Measurements from ENCODE around the gene KCNMB3. TPM values are rescaled to one million over a fixed set of nuclear protein-coding genes. Genes with fewer than 3 reads are reported as not detected.
A peak's percentile ranks its signal among the peaks of the same experiment; 100 is the strongest.
"Not testable (repeated sequence)": the region's sequence is repeated elsewhere in the genome, so short reads cannot be mapped to it uniquely, and the experiment has no call there.

KCNMB3 gene, protein sequence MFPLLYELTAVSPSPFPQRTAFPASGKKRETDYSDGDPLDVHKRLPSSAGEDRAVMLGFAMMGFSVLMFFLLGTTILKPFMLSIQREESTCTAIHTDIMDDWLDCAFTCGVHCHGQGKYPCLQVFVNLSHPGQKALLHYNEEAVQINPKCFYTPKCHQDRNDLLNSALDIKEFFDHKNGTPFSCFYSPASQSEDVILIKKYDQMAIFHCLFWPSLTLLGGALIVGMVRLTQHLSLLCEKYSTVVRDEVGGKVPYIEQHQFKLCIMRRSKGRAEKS
- under 0.01 and 2.1 TPM in 2 replicates for total RNA-seq

DNA sequence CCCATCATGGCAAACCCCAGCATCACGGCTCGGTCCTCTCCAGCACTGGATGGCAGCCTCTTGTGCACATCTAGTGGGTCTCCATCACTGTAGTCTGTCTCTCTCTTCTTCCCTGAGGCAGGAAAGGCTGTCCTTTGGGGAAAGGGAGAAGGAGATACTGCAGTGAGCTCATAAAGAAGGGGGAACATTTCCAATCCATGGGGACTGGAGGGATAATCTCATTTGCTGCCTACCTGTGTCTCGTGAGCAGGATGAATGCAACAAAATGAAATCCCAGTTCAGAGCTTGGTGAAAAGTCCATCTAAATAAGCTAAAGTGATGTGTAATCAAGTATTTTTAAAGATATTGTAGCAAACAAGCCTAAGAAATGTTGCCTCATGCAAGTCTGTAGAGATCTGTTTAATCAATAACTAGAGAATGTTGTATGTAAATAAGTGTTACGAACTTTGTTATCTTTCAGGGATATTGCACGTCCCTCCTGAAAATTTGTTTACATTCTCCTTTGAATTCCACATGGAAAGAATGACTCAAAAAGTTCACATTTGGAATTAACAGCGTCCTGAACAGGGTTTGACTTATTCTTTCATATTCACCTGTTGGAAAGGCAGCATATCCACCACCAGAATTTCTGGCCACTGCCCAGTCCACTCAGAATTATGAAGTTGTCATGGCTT lies at the start of gene KCNMB3:
Gene KCNMB3, minus strand, starts transcription at position 312 of the 674 bp plus-strand sequence. Its CDS starts 124 bp downstream, at position 188.
- DNase-seq (ENCODE audit: low read depth) = peak; percentile 14

DNA sequence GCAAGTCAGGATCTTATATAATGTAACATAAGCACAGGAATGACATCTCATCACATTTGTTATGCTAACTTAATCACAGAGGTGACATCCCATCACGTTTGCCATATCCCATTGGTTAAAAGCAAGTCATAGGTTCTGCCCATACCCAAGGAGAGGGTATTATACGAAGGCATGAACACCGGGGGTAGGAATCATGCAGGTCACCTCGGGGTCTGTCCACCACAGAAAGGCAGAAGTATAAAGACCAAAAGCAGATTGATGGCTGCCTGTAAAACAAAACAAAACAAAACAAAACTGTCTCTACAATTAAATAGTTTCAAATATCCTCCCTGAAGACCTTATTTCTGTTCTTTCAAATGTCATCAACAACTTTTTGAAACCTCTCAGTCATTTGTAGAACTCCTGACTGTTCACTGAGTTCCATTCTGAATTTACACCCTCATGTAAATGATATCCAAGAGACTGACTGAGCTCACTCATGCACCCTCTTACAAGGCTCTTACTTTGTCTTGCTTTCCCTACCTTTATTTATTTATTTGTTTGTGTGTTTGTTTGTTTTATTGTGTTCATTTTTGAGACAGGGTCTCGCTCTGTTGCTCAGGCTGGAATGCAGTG lies 49.2 kb upstream of the KCNMB3 start:
- no peak for DNase-seq (ENCODE audit: low read depth)

DNA sequence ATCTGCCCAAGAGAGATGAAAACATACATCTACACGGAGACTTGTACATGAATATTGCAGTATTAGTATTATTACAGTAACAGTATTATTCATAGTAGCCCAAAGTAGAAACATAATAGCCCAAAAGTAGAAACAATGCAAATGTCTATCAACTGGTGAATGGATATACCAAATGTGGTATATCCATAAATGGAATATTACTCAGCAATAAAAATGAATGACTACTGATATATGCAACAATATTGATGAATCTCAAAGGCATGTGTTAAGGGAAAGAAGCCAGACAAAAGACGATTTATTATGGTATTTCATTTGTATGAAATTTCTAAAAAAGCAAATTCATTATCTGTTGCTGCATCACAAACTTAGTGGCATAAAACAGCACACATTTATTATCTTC lies 48.4 kb upstream of the KCNMB3 start:
- no peak for DNase-seq (ENCODE audit: low read depth)

DNA sequence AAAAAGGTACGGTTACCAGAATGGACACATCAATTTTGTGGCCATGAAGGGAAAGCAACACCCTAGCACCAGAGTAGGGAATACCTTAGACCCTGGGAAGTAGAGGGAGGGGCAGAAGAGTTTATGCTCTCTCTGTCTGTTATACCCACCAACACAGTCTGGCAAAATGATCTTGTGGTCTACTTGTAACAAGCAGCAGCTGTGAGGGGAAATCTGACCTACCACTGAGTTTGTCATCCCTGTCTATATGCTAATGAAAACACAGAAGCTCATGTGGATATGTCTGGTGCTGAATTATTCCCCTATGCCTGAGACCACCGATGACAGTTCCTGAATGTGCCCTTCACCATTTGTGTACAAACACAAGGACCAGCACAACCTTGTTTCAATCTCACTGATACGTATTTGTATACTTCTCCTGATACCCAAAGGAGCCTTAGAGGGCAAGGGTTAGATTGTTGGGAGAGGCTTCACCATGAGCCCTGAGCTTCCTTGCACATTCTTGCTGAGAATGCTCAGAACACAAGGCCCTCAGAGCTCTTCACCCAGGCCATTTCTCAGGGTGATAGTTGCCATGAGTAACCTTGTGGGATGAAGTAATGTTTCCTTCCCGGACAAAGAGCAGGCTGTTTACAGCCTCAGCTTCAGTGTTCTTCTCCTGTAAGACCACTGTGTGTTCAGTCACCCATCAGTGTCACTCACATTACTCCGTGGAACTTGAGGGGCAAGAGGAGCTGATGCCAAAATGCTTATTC lies 47.2 kb upstream of the KCNMB3 start:
- DNase-seq (ENCODE audit: low read depth) = no peak

DNA sequence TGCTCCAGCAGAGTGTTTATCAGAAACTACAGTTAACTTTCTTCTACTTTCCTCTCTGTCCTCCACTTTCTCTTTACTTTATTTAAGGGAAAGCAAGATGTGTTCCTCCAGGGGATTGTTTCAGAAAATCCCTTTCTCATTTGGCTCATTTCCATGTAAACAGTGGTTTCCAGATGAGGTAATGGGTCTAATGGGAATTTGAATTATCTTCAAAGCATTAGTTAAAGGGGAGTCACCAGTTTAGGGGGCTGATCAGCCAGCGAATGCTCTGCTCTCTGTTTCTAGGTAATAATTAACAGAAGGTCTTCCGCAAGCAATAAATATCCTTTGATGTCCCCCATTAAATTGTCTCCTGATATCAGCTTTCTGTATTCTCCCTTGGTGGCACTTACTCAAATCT lies 41.5 kb upstream of the KCNMB3 start:
- peak; percentile 52 for DNase-seq (ENCODE audit: low read depth)

DNA sequence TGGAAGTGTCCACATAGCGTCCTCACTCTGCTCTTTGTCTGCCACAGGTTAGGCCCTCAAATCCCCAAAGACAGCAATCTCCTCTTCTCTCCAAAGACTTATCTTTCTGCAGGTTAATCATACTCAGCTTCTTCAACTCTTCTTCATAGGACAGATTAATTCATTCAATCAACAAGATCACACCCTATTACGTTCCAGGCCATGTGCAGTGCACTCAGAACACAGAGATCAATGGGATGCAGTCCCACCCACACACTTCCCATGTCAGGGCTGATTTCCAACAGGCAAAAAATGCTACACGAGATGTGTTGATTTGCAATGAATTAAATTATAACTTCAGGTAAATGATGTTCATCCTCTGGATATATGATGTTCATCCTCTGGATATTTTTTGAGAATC lies 38.4 kb upstream of the KCNMB3 start:
- no peak for DNase-seq (ENCODE audit: low read depth)

DNA sequence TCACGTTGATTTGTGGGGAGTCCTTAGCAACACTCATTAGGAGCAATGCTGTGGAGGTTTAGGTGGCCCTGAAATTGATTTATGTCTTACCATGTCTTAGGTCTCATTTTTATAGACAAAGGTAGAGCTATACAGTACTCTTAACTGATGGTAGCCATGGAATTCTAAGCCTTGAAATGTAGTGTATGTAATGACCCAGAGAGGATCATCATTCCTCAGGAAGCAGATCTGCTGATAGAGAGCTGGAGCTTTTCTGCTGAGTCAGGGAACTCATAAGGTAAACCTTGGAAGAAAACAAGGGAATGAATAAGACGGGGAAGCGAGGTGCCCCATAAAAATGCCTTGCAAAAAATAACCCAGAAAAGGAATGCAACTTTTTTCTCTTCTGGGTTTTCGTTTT lies 37.9 kb upstream of the KCNMB3 start:
- no peak for DNase-seq (ENCODE audit: low read depth)

DNA sequence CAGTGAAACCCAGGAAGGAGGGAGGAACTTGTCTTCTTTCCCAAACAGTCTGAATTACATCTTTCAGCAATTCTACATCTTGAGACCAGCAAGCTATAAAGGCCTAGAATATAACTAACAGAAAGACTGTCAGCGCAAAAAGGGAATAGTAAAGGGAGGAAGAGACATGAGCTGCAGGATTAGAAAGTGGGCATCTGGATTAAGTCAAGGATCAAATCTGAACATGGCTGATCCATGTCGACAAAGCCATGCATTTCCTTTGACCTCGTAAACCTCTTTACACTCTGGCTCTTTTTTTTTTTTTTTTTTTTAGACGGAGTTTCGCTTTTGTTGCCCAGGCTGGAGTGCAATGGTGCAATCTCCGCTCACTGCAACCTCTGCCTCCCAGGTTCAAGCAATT lies 35.4 kb upstream of the KCNMB3 start:
- no peak for DNase-seq (ENCODE audit: low read depth)

DNA sequence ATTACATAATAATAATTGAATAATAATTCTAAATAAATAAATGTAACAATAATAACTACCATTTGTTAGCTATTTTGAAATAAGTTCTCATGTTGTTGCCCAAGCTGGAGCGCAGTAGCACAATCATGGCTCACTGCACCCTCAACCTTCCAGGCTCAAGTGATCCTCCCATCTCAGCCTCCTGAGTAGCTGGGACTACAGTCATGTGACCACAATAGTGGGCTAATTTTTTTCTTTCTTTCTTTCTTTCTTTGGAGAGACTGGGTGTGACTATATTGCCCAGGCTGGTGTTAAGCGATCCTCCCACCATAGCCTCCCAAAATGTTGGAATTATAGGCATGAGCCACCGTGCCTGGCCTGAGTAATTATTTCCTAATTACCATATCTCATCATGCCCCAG lies 30.9 kb upstream of the KCNMB3 start:
- no peak for DNase-seq (ENCODE audit: low read depth)

DNA sequence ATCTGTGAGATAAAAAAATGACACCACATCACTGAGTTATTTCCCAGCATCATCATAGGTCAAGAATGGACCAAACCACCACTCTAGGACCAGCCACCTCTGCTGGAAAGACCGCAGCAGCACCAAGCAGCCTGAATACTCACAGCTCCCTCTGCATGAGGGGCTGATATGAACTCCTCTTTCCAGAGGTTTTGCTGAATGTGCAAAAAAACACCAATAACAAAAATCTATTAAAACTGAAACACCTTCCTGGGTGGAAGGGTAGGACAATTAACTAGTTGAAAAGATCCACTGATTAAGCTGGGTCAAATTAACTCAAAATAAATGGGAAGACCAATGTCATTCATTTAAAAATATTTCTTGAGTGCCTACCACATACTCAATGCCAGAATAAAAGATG lies 28.9 kb upstream of the KCNMB3 start:
- no peak for DNase-seq (ENCODE audit: low read depth)

DNA sequence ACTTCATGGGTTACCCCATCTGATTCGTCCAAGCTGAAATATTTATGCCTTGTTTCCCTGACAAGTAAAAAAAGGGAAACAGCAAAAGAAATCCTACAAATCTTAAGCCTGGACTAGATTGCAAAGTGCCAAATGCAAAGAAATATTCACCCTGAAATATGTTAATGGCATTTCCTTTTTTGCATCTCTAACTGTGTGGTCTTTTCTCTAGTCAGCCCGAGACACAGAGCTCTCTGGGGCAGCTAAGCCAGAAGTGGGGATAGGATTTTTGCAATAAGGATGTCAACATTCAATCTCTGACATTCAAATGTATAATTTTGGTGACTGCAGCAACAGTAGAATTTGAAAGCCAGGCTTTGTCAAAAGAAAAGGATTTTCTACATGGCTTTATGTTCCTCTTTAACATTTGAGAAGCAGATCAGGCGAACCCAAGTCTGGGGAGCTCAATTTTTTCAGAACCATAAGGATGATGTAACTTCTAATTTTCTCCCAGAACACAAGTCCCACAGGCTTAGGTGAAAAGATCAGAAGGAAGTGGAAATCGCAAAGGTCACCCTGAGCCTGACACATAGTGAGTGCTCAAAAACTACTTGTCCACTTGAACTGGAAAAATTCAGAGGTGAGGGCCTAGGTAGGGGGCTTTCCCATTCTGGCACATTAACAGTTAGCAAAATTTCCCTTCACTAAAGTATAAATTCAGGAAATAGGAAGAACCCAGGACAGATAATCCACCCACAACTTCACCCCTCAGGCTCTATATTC lies 28.2 kb upstream of the KCNMB3 start:
- no peak for DNase-seq (ENCODE audit: low read depth)

DNA sequence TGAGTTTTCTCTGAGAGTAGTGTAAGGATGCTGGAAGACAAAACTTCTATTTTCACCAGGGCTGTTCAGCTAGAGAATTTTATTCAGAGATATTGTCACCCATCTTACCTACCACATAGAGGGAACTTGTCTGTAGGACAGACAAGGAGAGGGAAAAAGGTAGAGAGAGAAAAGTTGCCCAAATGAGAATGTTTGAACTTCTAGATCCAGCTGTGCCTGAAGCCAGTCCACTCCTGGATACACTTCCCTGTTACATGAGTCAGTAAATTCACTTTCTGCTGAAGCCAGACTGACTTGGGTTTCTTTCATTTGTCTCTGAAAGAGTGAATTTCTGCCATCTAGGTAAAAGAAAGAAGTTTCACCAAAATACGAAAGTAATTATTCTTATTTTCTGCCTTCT lies 27.2 kb upstream of the KCNMB3 start:
- no peak for DNase-seq (ENCODE audit: low read depth)

DNA sequence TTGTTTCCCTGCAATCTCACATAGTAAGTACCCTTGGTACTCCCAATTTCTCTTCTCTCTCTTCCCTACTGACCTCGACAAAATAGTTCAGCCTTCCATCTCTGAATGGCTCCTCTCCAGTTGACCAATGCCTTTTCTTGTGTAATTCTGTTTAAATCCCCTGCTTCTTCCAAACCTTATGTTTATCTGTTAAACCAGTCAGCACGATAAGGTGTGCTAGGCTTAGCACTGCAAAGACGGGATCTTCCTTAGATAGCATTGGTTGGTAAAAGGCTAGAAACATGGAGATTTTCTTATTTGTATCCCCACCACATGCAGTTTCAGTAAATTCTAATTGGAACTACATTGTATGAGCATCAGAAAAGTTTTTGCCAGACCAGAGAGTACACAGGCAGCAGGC lies 25.8 kb upstream of the KCNMB3 start:
- DNase-seq (ENCODE audit: low read depth) = no peak

DNA sequence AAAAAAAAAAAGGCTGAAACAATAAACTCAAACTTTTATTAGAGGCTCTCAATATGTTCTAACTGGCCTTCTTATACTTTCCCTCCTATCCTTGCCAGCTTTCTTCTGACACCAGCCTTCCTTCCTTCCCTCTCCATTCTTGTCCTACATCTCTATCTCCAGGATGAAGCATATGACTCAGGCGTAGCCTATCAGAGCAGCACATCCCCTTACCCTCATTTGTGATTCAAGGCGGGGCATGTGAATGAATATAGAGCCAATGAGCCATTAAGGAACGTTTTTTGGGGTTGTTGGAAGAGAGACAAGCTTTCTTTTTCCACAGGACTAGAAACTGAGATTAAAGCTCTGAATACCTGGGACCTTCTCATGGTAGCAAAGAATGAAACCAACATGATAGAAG lies 25.1 kb upstream of the KCNMB3 start:
- DNase-seq (ENCODE audit: low read depth) = no peak

DNA sequence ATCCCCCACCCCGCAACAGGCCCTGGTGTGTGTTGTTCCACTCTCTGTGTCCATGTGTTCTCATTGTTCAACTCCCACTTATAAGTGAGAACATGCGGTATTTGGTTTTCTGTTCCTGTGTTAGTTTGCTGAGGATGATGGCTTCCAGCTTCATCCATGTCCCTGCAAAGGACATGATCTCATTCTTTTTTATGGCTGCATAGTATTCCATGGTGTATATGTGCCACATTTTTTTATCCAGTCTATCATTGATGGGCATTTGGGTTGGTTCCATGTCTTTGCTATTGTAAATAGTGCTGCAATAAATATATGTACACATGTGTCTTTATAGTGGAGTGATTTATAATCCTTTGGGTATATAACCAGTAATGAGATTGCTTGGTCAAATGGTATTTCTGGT lies 23.5 kb upstream of the KCNMB3 start:
- DNase-seq (ENCODE audit: low read depth) = not testable (repeated sequence)

DNA sequence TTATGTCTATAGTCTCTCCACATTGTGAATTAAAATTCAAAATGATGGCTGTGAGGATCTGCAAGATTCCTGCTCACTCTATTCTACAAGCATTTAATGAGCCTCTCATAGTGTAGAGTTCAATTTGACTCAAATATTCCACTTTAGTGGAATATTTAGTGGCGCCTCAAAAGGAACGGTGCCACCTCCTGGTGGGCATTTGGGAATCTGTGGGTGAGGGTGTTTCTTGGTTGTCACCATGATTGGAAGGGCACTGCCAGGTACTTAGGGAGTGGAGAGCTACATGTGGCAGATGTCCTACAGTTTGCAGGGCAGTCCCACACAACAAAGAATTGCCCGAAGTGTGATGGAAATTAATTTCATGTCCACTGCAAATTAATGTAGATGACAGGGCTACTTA lies 21.5 kb upstream of the KCNMB3 start:
- no peak for DNase-seq (ENCODE audit: low read depth)

DNA sequence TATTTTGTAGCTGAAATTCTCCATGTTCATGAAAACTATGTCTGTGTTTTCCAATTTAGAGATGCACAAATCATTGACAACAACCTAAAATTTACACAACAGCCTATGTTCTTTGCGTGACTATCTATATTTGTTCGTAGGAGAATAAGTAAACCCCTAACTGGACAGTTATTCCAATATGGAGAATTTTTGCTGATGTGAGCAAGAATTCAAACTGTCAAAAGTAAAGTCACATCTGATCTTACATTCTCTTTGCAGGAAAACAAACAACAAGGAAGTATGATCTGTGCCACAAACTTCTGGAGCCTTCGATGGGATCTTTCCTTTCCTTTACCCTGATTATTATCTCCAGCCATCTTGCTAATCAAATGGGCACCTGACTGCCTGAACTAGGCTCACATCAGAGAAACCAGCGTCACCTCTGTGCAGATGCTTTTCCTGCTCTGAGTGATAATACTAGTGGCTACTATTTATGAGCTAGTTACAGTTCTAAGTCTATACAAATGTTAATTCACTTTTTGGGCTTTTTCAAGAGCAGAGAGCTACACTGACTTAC lies 18.3 kb upstream of the KCNMB3 start:
- DNase-seq (ENCODE audit: low read depth) = no peak

DNA sequence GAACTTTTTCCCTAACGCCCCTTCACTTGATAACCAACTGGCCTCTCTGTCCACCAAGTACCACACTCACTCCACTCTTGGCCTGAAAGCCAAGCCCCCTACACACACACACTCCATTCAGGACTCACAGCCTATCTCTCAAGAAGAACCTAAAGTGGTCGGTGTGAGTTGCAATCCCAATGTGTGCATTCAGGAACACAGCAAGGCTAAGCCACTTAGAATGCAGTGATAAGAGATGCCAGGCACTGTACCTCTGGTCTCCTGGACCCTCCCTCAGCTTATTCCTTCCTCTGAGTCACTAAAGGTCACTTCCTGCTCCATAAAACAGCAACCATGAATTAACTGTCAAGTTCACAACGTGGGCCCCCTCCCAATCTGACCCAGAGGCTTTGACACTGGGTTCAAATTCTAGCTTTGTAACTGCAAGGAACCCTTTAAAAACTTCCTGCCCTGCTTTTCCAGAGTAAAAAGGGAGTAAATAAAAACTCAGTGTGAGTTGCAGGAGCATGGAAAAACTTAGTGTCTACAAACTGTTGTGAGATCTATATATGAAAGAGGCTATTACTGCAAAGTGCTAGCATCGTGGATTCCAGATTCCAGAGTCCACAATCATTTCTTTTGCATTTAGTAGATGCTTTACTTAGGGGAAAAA lies 17.6 kb upstream of the KCNMB3 start:
- no peak for DNase-seq (ENCODE audit: low read depth)

DNA sequence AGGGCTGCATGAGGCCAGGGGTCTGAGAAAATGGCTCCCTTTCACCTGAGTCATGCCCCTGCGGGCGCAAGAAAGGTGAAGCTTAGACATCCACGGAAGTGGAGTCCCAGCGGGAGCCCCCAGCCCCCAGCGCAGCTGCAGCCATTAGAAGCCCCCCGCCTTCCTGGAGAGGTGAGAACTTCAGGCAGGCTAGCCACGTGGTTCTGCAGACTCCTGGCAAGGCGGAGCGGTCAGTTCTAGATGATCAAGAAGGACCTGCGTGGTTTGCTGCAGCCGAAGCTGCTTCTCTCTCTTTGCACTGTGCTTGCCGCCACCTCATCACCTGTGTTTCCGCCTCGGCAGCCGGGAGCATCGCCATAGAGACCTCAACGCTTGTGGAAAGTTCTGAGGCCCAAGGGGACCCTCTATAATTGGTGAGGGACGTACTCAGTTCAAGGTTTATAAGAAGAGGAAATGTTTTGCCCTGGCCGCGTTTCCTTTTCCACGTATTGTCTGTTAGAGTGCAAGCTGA lies 15.8 kb upstream of the KCNMB3 start:
- DNase-seq (ENCODE audit: low read depth) = no peak

DNA sequence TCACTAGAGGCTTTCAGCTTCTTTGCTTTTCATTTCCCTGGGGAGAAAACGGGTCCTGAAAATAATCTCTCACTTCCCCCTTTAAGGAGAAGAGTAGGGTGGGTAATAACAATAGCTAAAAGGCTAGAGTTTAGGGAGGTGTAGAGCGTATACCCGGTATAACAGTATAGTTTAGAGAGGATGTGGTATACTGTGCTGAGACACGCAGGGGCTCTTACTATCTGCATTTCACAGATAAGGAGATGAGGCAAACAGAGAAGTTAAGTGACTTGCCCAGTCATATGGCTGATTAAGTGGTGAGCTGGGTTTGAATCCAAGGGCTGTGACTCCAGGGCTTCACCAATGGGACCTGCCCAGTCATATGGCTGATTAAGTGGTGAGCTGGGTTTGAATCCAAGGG lies 15.0 kb upstream of the KCNMB3 start:
- DNase-seq (ENCODE audit: low read depth) = no peak

DNA sequence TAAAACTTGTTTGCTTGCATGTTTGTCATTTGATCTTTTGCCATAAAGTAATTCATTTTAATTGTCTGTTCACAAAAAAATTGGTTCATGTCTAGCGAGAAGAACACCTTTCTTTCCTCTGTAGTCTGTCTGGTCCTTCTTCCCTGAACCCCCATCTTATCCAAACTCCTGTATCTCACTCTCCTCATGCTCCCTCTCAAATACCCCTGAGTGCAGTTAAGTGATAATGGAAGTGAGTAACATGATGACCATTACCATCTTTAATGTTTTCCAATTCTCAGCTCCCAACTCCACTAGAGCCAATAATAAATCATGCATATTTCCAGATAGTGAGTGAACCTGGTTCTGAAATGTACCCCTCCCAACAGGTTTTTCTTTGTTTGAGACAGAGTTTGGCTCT lies 14.2 kb upstream of the KCNMB3 start:
- no peak for DNase-seq (ENCODE audit: low read depth)

Data from renal cortical epithelial cell (primary cell).